ENCODE results near the gene PLCH1.
A peak's percentile ranks its signal among the peaks of the same experiment; 100 is the strongest.
"Not testable (repeated sequence)": the region's sequence is repeated elsewhere in the genome, so short reads cannot be mapped to it uniquely, and the experiment has no call there.

Gene PLCH1

GRCh38 chr3:155416500-155417118, 328.3 kb downstream of the PLCH1 start:
- no peaks in the 10 kb centered on the region for H3K36me3 ChIP-seq
- H4K20me1 ChIP-seq, result no peaks in the 10 kb centered on the region
- no peak overlapping the region for H3K9ac ChIP-seq
- TF ChIP-seq Cebpa-rat (IDR thresholded peaks at IDR 0.05), result no peak
- no peak overlapping the region for H3K27ac ChIP-seq
- H3K4me1 ChIP-seq, result peaks cover 0 to 20% (median 16%) of the 10 kb centered on the region in 10 experiments; a peak in 15 of 20 replicates
- H3K27me3 ChIP-seq, result no peaks in the 10 kb centered on the region
- no peak overlapping the region for H3K4me2 ChIP-seq
- peaks cover 5 to 24% (median 15%) of the 10 kb centered on the region in 11 experiments; a peak in 21 of 22 replicates for H3K9me3 ChIP-seq (replicated peaks in 1 of 11)
- H3K4me3 ChIP-seq, result no peak overlapping the region

GRCh38 chr3:155412904-155413303, 332.0 kb downstream of the PLCH1 start:
- no peak overlapping the region for H3K9ac ChIP-seq
- H3K4me2 ChIP-seq, result peak overlapping the region in 8 of 11 experiments; percentile 23 to 79 (median 55); a peak in 17 of 22 replicates
- H3K27ac ChIP-seq, result no peak overlapping the region
- no peak for TF ChIP-seq Cebpa-rat (IDR thresholded peaks at IDR 0.05)
- H3K9me3 ChIP-seq (replicated peaks in 1 of 11), result peaks cover 8 to 18% (median 11%) of the 10 kb centered on the region in 11 experiments; a peak in 21 of 22 replicates
- no peak overlapping the region for H3K4me3 ChIP-seq
- H3K36me3 ChIP-seq, result no peaks in the 10 kb centered on the region
- H3K27me3 ChIP-seq, result no peaks in the 10 kb centered on the region
- H4K20me1 ChIP-seq, result no peaks in the 10 kb centered on the region
- H3K4me1 ChIP-seq, result peaks cover 0 to 39% (median 31%) of the 10 kb centered on the region in 10 experiments; a peak in 15 of 20 replicates

DNA sequence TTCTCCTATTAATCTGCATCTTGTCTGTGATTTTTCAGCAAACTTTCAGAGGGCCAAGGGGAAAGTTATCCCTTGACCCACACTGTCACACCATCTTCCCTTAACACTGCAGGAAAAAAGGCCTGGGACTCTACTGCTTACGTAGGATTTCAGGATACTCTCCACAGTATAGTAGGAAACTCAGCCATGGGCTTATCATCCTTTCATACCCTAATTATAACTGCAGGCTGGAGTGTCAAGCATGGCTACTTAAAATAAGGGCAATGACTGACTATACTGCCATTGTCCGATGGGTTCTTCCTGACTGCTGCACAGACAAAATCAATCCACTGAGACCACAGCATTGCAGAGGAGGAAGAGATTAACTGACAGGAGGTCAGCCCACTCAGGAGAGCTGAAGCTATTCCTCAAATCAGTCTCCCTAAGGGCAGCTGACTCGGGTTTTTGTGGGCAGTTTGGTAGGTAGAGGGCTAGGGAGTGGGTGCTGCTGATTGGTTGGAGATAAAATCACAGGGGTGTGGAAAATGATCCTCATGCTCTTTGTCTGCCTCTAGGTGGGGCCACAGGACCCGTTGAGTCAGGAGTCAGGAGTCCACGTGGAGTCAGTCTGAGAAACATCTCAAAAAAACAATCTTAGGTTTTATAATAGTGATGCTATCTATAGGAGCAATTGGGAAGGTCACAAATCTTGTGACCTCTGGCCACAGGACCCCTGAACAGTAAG, 333.2 kb downstream of the PLCH1 start:
- no peaks in the 10 kb centered on the region for H3K36me3 ChIP-seq
- no peaks in the 10 kb centered on the region for H3K27me3 ChIP-seq
- TF ChIP-seq Cebpa-rat (IDR thresholded peaks at IDR 0.05), result no peak
- H3K9me3 ChIP-seq (replicated peaks in 1 of 11), result peaks cover 8 to 18% (median 11%) of the 10 kb centered on the region in 11 experiments; a peak in 21 of 22 replicates
- H3K4me2 ChIP-seq, result no peak overlapping the region
- peaks cover 0 to 39% (median 31%) of the 10 kb centered on the region in 10 experiments; a peak in 15 of 20 replicates for H3K4me1 ChIP-seq
- H3K27ac ChIP-seq, result no peak overlapping the region
- no peak overlapping the region for H3K9ac ChIP-seq
- no peaks in the 10 kb centered on the region for H4K20me1 ChIP-seq
- H3K4me3 ChIP-seq, result no peak overlapping the region

DNA sequence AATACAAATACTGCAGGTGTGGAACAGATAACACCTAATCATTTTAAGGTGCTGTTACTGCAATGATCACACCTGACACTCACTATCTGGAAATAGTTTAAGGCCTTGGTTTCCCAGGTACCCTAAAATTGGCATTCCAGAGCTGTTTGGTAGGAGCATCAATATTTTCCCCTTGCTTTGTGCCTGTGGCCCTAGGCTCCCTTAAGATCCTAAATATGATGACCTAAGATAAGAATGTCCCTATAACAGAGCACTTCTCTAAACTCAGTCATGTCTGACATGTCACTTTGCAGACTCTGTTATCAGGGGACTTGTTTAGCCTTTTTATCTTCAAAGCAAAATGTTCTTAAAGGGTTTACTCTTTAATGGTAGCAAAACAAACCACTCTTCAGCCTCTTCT, 335.5 kb downstream of the PLCH1 start:
- no peak overlapping the region for H3K27ac ChIP-seq
- peaks cover 0 to 37% (median 31%) of the 10 kb centered on the region in 10 experiments; a peak in 15 of 20 replicates for H3K4me1 ChIP-seq
- H4K20me1 ChIP-seq, result no peaks in the 10 kb centered on the region
- no peaks in the 10 kb centered on the region for H3K27me3 ChIP-seq
- H3K9me3 ChIP-seq (replicated peaks in 1 of 11), result peaks cover 8 to 18% (median 11%) of the 10 kb centered on the region in 11 experiments; a peak in 21 of 22 replicates
- H3K36me3 ChIP-seq, result no peaks in the 10 kb centered on the region
- no peak overlapping the region for H3K9ac ChIP-seq
- TF ChIP-seq Cebpa-rat (IDR thresholded peaks at IDR 0.05), result no peak
- H3K4me3 ChIP-seq, result no peak overlapping the region
- H3K4me2 ChIP-seq, result peak overlapping the region in 7 of 11 experiments; percentile 16 to 48 (median 31); a peak in 10 of 22 replicates

GRCh38 chr3:155407971-155408370, 336.9 kb downstream of the PLCH1 start:
- no peak for TF ChIP-seq Cebpa-rat (IDR thresholded peaks at IDR 0.05)
- no peaks in the 10 kb centered on the region for H3K27me3 ChIP-seq
- H3K4me2 ChIP-seq, result no peak overlapping the region
- H3K9me3 ChIP-seq (replicated peaks in 1 of 11), result peaks cover 8 to 18% (median 11%) of the 10 kb centered on the region in 11 experiments; a peak in 21 of 22 replicates
- no peak overlapping the region for H3K27ac ChIP-seq
- no peak overlapping the region for H3K4me3 ChIP-seq
- no peaks in the 10 kb centered on the region for H3K36me3 ChIP-seq
- H3K9ac ChIP-seq, result no peak overlapping the region
- H3K4me1 ChIP-seq, result peaks cover 0 to 24% (median 19%) of the 10 kb centered on the region in 10 experiments; a peak in 14 of 20 replicates
- no peaks in the 10 kb centered on the region for H4K20me1 ChIP-seq

DNA sequence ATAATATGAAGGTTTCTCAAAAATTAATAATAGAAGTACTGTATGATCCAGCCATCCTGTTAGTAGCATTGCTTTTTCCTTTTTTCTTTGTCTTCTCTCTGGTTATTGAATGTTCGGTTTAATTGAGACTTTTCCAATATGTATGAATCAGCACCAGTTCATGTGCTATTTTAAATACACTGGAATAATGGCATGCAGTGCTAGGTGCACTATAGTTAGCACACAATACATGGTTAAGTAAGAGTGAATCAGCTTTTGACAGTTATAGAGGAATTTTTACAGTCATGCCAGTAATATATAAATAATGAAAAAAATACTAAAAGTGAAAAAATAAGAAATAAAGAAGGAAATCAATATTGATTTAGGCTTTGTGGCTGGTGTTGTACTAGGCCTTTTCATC, 337.5 kb downstream of the PLCH1 start:
- H3K9me3 ChIP-seq (replicated peaks in 1 of 11), result peaks cover 8 to 17% (median 11%) of the 10 kb centered on the region in 11 experiments; a peak in 21 of 22 replicates
- H4K20me1 ChIP-seq, result no peaks in the 10 kb centered on the region
- H3K9ac ChIP-seq, result no peak overlapping the region
- H3K27me3 ChIP-seq, result no peaks in the 10 kb centered on the region
- H3K4me2 ChIP-seq, result no peak overlapping the region
- TF ChIP-seq Cebpa-rat (IDR thresholded peaks at IDR 0.05), result no peak
- H3K4me1 ChIP-seq, result peaks cover 0 to 19% (median 15%) of the 10 kb centered on the region in 10 experiments; a peak in 12 of 20 replicates
- H3K27ac ChIP-seq, result no peak overlapping the region
- H3K36me3 ChIP-seq, result no peaks in the 10 kb centered on the region
- H3K4me3 ChIP-seq, result no peak overlapping the region

DNA sequence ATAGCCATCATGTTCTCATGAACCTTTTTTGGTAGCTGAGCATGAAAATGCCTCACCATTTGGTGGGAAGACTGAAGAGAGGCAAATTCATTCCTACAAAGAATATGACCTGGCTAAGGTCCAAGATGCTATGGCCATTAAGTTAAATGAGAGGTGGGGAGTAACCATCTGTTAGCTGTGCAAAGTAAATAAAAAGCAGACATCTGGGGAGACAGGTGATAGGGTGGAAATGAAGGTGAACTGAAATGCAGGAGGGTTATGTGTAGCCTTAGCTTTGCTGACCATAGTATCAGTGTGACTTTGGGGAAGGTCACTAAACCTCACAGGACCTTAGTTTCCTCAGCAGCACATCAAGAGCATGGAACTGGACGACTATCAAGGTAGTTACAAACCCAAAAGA, 340.4 kb downstream of the PLCH1 start:
- no peak overlapping the region for H3K4me3 ChIP-seq
- no peak for TF ChIP-seq Cebpa-rat (IDR thresholded peaks at IDR 0.05)
- H3K27me3 ChIP-seq, result no peaks in the 10 kb centered on the region
- no peak overlapping the region for H3K4me2 ChIP-seq
- no peaks in the 10 kb centered on the region for H4K20me1 ChIP-seq
- peaks cover 0 to 11% (median 8%) of the 10 kb centered on the region in 11 experiments; a peak in 10 of 22 replicates for H3K9me3 ChIP-seq (replicated peaks in 1 of 11)
- no peak overlapping the region for H3K9ac ChIP-seq
- no peaks in the 10 kb centered on the region for H3K36me3 ChIP-seq
- no peak overlapping the region for H3K27ac ChIP-seq
- peaks cover 0 to 7% (median 6%) of the 10 kb centered on the region in 10 experiments; a peak in 12 of 20 replicates for H3K4me1 ChIP-seq

DNA sequence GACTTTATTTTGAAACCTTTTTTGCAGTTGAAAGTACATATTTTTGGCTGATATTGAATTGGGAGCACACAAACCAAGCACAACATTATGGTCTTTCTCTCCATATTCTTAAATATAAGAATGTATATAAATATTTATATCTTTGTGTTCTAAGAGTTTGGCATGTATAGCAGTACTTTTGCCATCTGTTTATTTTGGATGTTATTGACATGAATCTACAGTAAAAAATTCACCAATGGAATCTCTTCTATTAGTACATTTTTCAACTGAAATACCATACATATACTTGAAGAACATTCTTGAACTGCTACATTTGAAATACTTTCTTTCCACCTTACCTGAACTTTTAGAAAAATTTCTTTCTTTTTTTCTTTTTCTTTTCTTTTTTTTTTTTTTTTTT, 342.2 kb downstream of the PLCH1 start:
- Histone ChIP-seq H3K27me3 (no peaks in the 10 kb centered on the region), H3K4me3 (no peak overlapping the region), H3K27ac (no peak overlapping the region), H3K9ac (no peak overlapping the region), H4K20me1 (no peaks in the 10 kb centered on the region), H3K9me3 (replicated peaks in 1 of 11) (peaks cover 0 to 11% (median 8%) of the 10 kb centered on the region in 11 experiments; a peak in 10 of 22 replicates), H3K4me1 (no peaks in the 10 kb centered on the region), H3K4me2 (no peak overlapping the region), H3K36me3 (no peaks in the 10 kb centered on the region)
- no peak for TF ChIP-seq Cebpa-rat (IDR thresholded peaks at IDR 0.05)

GRCh38 chr3:155398046-155398445, 346.8 kb downstream of the PLCH1 start:
- no peak overlapping the region for H3K4me2 ChIP-seq
- H3K27me3 ChIP-seq, result no peaks in the 10 kb centered on the region

DNA sequence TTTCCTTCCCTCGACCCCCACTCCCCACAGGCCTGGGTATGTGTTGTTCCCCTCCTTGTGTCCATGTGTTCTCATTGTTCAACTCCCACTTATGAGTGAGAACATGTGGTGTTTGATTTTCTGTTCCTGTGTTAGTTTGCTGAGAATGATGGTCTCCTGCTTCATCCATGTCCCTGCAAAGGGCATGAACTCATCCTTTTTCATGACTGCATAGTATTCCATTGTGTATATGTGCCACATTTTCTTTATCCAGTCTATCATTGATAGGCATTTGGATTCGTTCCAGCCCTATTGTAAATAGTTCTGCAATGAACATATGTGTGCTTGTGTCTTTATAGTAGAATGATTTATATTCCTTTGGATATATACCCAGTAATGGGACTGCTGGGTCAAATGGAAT, 350.0 kb downstream of the PLCH1 start:
- H3K36me3 ChIP-seq, H3K4me2 ChIP-seq, H3K4me1 ChIP-seq, H4K20me1 ChIP-seq, H3K4me3 ChIP-seq, H3K9ac ChIP-seq, H3K27me3 ChIP-seq, H3K27ac ChIP-seq: not testable (repeated sequence)
- peaks cover 0 to 14% (median 8%) of the 10 kb centered on the region in 11 experiments; a peak in 9 of 22 replicates for H3K9me3 ChIP-seq (replicated peaks in 1 of 11)

More at GRCh38 chr3:155398046-155398445, 346.8 kb downstream of the PLCH1 start:
- peaks cover 4 to 21% (median 16%) of the 10 kb centered on the region in 11 experiments; a peak in 15 of 22 replicates for H3K9me3 ChIP-seq (replicated peaks in 1 of 11)
- no peak for TF ChIP-seq Cebpa-rat (IDR thresholded peaks at IDR 0.05)
- H3K27ac ChIP-seq, result no peak overlapping the region
- no peak overlapping the region for H3K9ac ChIP-seq
- H3K36me3 ChIP-seq, result no peaks in the 10 kb centered on the region
- H4K20me1 ChIP-seq, result no peaks in the 10 kb centered on the region
- no peak overlapping the region for H3K4me3 ChIP-seq
- no peaks in the 10 kb centered on the region for H3K4me1 ChIP-seq
